Measurements from ENCODE around the gene RFNG. TPM values are rescaled to one million over a fixed set of nuclear protein-coding genes. Genes with fewer than 3 reads are reported as not detected.

Gene RFNG
- total and polyA plus RNA-seq, 2 of the 13 experiments (the other 11 are each of a cell fraction or from before 2014, with no cell fraction given), result 61.4 to 64.0 TPM

DNA sequence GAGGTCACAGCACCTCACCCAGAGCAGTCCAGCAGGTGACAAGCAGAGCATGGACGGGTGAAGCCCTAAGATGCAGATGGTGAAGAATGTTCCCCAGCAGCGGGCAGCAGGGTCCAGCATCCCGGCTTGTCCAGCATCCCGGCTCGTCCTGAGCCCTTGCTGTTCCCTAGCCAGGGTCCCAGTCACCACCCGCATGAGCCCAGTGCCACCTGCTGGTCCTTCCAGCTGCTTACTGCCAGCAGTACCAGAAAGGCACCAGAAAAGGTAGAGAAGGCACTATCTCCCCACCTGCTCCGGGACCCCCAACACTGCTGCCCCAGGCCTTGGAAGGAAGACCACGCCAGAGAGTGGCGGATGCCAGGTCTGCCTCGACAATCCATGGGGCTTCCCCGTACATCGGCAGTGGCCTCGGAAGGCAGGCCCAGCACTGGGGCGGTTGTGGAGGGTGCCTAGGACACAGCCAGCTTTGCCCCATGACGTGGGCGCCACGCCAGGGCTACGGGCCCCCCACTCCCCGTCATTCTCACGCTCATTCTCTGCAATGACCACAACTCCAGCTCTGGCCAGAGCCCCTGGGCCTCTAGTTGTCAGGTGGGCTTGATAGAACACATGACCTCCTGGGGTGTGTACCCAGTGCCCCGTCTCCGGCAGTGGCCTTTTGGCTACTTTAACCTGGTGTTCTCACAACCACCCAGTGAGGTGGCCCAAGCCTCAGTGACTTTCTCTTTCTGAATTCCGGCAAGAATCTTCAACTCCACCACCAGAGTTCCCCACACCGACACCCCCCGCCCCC is 30.3 kb downstream of the RFNG start (continued):
- TF ChIP-seq, protein P1, sequence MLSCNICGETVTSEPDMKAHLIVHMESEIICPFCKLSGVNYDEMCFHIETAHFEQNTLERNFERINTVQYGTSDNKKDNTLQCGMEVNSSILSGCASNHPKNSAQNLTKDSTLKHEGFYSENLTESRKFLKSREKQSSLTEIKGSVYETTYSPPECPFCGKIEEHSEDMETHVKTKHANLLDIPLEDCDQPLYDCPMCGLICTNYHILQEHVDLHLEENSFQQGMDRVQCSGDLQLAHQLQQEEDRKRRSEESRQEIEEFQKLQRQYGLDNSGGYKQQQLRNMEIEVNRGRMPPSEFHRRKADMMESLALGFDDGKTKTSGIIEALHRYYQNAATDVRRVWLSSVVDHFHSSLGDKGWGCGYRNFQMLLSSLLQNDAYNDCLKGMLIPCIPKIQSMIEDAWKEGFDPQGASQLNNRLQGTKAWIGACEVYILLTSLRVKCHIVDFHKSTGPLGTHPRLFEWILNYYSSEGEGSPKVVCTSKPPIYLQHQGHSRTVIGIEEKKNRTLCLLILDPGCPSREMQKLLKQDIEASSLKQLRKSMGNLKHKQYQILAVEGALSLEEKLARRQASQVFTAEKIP (CRISPR knock-in tag; IDR thresholded peaks at IDR 0.05; ENCODE audit: borderline replicate concordance), result no peak
- TF ChIP-seq KLF11 (CRISPR knock-in tag; IDR thresholded peaks at IDR 0.05), result 0 out of 2 replicates have a peak, but pooled peaks have one; percentile 24
- TF ChIP-seq FOXA3 (CRISPR knock-in tag; IDR thresholded peaks at IDR 0.05), result no peak; the same call in 1 of the 2 replicates
- no peak for TF ChIP-seq DPF2 (CRISPR knock-in tag; IDR thresholded peaks at IDR 0.05; ENCODE audit: borderline replicate concordance, low read depth)
- TF ChIP-seq ZNF34 (CRISPR knock-in tag; IDR thresholded peaks at IDR 0.05; ENCODE audit: borderline replicate concordance), result no peak
- no peak; the same call in 1 of the 2 replicates for TF ChIP-seq ZNF143 (CRISPR knock-in tag; IDR thresholded peaks at IDR 0.05)
- TF ChIP-seq, protein P2, sequence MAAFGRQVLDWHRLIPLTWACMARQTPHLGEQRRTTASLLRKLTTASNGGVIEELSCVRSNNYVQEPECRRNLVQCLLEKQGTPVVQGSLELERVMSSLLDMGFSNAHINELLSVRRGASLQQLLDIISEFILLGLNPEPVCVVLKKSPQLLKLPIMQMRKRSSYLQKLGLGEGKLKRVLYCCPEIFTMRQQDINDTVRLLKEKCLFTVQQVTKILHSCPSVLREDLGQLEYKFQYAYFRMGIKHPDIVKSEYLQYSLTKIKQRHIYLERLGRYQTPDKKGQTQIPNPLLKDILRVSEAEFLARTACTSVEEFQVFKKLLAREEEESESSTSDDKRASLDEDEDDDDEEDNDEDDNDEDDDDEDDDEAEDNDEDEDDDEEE (CRISPR knock-in tag; IDR thresholded peaks at IDR 0.05), result no peak; the same call in 1 of the 2 replicates
- no peak for TF ChIP-seq ARNT (IDR thresholded peaks at IDR 0.05)
- TF ChIP-seq, protein P3, sequence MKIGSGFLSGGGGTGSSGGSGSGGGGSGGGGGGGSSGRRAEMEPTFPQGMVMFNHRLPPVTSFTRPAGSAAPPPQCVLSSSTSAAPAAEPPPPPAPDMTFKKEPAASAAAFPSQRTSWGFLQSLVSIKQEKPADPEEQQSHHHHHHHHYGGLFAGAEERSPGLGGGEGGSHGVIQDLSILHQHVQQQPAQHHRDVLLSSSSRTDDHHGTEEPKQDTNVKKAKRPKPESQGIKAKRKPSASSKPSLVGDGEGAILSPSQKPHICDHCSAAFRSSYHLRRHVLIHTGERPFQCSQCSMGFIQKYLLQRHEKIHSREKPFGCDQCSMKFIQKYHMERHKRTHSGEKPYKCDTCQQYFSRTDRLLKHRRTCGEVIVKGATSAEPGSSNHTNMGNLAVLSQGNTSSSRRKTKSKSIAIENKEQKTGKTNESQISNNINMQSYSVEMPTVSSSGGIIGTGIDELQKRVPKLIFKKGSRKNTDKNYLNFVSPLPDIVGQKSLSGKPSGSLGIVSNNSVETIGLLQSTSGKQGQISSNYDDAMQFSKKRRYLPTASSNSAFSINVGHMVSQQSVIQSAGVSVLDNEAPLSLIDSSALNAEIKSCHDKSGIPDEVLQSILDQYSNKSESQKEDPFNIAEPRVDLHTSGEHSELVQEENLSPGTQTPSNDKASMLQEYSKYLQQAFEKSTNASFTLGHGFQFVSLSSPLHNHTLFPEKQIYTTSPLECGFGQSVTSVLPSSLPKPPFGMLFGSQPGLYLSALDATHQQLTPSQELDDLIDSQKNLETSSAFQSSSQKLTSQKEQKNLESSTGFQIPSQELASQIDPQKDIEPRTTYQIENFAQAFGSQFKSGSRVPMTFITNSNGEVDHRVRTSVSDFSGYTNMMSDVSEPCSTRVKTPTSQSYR (CRISPR knock-in tag; IDR thresholded peaks at IDR 0.05; ENCODE audit: borderline replicate concordance), result no peak
- TF ChIP-seq SMAD3 (CRISPR knock-in tag; IDR thresholded peaks at IDR 0.05), result peak; percentile 21; the same call in 1 of the 2 replicates
- peak; percentile 72; the same call in 1 of the 2 replicates for TF ChIP-seq ZSCAN31 (CRISPR knock-in tag; IDR thresholded peaks at IDR 0.05; ENCODE audit: low read depth)
- no peak; the same call in 1 of the 2 replicates for TF ChIP-seq ZSCAN29 (CRISPR knock-in tag; conservative IDR thresholded peaks at IDR 0.05)
- TF ChIP-seq NCOR1 (IDR thresholded peaks at IDR 0.05; ENCODE audit: borderline replicate concordance, low read length), result no peak
- TF ChIP-seq FOXO1 (CRISPR knock-in tag; IDR thresholded peaks at IDR 0.05), result peak; percentile 65; the same call in 1 of the 2 replicates
- TF ChIP-seq FOXP1 (IDR thresholded peaks at IDR 0.05), result no peak
- no peak for TF ChIP-seq FOXP1 (CRISPR knock-in tag; IDR thresholded peaks at IDR 0.05)
- TF ChIP-seq CBX2 (IDR thresholded peaks at IDR 0.05; ENCODE audit: low read depth, low read length), result no peak
- no peak for TF ChIP-seq CBX2 (CRISPR knock-in tag; IDR thresholded peaks at IDR 0.05; ENCODE audit: low read depth)
- TF ChIP-seq RBFOX2 (IDR thresholded peaks at IDR 0.05; ENCODE audit: low read depth, low read length), result peak; percentile 85
- no peak for TF ChIP-seq HDAC6 (IDR thresholded peaks at IDR 0.05; ENCODE audit: low read depth, low read length)
- TF ChIP-seq MIXL1 (CRISPR knock-in tag; IDR thresholded peaks at IDR 0.05), result no peak; the same call in 1 of the 2 replicates
- TF ChIP-seq, protein P4, sequence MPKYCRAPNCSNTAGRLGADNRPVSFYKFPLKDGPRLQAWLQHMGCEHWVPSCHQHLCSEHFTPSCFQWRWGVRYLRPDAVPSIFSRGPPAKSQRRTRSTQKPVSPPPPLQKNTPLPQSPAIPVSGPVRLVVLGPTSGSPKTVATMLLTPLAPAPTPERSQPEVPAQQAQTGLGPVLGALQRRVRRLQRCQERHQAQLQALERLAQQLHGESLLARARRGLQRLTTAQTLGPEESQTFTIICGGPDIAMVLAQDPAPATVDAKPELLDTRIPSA (CRISPR knock-in tag; IDR thresholded peaks at IDR 0.05; ENCODE audit: borderline replicate concordance), result peak; percentile 63; the same call in 1 of the 2 replicates
- TF ChIP-seq, protein P5, sequence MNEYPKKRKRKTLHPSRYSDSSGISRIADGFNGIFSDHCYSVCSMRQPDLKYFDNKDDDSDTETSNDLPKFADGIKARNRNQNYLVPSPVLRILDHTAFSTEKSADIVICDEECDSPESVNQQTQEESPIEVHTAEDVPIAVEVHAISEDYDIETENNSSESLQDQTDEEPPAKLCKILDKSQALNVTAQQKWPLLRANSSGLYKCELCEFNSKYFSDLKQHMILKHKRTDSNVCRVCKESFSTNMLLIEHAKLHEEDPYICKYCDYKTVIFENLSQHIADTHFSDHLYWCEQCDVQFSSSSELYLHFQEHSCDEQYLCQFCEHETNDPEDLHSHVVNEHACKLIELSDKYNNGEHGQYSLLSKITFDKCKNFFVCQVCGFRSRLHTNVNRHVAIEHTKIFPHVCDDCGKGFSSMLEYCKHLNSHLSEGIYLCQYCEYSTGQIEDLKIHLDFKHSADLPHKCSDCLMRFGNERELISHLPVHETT (CRISPR knock-in tag; conservative IDR thresholded peaks at IDR 0.05), result peak; percentile 24; the same call in 1 of the 2 replicates
- TF ChIP-seq SALL1 (CRISPR knock-in tag; IDR thresholded peaks at IDR 0.05), result peak; percentile 75
